HL-60/S4 (cell line): ENCODE measurements around the gene SPATA13.
"Not testable (repeated sequence)": the region's sequence is repeated elsewhere in the genome, so short reads cannot be mapped to it uniquely, and the experiment has no call there.

Experiments
- in situ Hi-C: fragments of 300-500 bp; cut with MboI; formaldehyde crosslinking; loops from 2 replicates; pipeline ENCODE4 v1.14.3; 2022; ENCODE audit warnings: low sequenced_read_pairs

The SPATA13 gene

DNA sequence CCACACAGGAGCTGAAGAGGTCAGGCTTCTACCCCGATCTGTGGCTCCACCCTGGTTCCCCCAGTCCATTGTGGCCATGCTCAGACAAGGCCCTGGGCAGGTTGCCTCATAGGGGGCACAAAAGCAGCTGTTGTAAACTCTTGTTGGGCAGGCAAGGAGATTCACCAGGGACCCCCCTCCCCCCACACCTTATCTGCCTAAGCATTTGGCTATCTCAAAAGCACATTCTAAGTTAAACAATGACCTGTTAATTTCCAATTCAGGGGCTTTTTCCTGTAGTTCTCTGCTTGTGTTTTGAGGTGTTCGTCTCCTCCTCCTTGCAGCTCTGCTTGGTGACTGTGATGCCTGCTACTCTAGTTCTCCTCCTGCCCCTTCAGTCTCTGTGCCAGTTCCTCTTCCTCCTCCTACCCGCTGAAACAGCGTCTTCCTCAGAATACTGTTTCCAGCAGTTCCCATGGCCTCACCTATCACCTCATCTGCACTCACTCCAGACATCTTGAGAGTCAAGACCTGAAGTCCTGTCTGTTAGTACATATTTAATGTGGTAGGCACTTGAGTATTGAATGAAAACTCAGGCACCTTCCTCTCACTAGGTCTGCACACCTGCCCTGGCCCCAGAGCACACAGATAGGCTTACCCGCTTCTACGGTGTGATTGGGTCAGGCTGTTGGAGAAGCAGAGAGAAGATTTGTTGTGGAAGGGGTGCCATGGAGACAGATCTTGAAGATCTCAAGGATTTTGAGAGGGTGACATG is 31.7 kb downstream of the SPATA13 start:
- in situ Hi-C loops, result no loop called here

DNA sequence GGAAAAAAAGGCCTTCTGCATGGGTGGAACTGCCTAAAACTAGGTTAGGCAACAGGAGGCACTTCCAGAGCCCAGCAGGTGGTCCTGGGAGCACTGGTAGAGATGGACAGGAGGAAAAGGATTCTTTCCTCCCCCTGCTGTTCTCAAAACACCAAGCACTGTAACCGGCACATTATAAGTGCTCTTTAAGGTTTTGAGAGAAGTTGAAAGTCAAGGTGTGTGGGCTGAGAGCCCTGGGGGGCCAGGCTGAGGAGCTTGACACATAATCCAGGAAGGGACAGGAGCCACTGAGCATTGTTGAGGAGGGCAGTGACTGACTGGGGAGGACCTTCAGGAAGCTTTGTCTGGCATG is 32.3 kb downstream of the SPATA13 start:
- in situ Hi-C loops, result no loop called here

DNA sequence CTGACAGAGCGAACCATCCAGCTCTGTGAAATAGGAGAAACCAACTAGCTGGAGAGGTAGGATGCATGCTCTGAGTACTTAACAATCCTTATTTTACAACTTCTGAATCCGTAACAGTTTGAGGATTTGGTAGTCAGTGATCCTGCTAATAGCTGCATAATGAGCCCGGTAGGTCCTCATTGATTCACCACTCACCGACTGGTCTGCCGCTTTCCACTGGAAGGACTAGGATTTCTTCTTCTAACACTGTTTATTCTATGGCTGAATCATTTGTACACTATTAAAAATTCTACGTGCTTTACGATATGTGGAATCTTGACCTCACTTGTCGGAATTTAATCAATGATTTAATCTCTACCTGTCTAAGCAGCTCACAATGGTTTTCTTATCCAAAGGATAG is 33.9 kb downstream of the SPATA13 start:
- in situ Hi-C loops, result no loop called here

DNA sequence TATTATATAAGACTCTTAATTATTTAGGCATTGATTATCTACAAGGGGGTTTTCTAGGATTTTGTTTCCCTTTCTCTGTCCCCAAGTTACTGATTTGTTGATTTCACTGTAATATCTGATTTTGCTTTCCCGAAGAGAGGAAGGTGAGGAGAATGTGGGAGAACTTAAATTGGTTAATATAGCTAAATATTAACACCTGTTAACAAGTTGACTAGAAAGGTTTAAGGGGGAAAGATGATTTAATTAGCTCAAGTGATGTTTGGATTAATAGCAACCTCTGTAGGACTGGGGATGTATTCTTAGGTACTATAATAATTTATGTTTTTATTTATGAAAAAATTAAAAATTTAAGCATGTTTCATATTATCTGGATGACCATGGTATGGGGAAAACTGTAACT is 35.1 kb downstream of the SPATA13 start:
- in situ Hi-C loops, result no loop called here

DNA sequence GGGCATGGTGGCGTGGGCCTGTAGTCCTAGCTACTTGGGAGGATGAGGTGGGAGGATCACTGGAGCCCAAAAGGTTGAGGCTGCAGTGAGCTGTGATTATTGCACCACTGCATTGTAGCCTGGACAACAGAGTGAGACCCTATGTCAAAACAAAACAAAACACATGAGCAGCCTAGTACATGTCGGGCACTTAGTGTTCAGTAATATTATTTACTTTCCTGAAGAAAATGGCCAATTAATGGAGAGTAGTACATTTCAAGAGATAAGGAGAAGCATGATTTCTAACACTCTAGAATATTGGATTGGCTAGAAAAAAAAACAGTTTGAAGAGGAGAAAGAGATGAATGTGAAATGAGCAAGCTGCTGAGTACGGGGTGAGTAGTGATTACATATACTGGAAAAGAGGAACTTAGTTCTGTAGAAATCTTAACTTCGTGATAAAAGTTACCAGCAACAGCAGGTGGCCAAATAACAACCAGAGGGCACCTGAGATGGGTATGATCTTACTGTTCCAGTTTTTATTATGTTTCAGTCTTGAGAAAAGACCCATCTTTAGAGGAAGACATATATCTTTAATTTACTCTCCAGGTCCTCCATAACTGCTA is 36.2 kb downstream of the SPATA13 start:
- in situ Hi-C loops, result no loop called here

DNA sequence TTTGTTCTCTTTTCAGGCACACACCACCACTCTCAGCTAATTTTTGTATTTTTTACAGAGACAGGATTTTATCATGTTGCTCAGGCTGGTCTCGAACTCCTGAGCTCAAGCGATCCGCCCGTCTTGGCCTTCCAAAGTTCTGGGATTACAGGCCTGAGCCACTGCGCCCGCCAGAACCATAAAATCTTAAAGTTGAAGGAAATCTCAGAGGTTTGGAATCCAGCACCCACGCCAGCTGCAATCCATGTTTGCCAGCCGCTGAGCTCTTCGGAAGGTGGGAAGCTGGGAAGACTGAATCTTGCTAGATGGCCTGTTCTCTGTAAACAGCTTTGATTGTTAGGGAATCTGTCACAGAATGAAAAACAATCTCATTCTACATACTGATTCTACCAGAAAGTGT is 38.5 kb downstream of the SPATA13 start:
- in situ Hi-C loops, result no loop called here

DNA sequence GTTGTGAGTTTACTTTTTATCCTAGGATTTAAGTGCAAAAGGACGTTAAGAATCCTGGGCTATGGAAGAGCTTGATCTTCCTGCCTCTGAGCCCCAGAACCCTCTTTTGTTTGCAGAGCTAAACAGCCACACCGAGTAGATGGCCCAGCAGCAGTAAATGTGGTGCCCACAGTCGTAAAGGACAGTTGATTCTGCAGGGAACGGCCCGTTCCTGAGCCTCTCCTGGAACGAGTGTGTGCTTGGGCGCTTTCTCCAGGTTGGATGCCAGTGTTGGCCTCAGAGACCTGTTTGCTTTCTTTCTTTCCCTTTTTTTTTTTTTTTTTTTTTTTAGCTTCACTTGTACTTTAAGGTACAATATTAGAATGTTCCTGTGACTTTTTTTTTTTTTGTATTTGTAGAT is 41.7 kb downstream of the SPATA13 start:
- in situ Hi-C loops, result no loop called here

DNA sequence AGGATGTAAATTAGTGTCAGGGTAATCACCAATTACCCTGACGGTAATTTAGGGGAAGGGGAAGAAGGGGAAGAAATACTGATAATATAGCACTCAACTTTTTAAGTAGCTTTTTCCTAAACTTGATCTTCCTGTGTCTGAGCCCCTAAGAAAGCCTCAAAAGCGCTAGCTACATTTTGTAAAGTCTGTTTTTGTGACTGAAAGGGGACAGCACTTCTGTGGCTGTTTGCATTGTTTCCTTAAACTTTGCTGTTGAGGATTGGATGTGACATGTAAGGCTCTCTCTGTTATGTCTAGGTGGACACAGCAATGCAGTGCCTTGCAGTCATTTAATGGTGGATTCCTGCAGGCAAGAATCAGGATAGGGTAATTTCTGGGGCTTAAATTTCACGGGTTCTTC is 42.8 kb downstream of the SPATA13 start:
- in situ Hi-C loops, result no loop called here

DNA sequence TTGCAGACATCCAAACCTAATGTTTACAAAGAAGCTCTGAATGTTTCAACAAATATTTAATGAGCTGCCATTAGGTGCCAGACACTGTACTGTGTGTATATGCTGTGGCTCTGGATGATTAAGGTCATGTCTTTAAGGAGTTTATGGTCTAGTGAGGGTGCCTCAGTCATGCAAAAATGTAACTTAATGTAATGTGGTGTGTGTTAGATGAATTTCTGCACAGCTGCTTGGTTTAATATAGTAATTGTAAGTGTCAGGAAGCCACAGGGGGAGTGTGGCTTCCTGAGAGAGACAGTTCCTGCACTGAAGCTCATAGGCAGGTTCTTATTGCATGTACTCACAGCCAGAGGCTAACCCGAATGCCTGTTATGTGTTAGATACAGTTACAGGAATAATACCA is 43.3 kb downstream of the SPATA13 start:
- in situ Hi-C loops, result no loop called here

DNA sequence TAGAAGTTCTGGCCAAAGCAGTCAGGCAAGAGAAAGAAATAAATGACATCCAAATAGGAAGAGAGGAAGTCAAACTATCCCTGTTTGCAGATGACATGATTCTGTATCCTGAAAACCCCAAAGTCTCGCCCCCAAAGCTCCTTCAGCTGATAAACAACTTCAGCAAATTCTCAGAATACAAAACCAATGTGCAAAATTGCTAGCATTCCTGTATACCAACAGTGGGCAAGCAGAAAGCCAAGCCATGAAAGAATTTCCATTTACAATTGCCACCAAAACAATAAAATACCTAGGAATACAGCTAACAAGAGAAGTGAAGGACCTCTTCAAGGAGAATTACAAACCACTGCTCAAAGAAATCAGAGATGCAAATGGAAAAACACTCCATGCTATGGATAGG is 44.6 kb downstream of the SPATA13 start:
- in situ Hi-C loops, result not testable (repeated sequence)

DNA sequence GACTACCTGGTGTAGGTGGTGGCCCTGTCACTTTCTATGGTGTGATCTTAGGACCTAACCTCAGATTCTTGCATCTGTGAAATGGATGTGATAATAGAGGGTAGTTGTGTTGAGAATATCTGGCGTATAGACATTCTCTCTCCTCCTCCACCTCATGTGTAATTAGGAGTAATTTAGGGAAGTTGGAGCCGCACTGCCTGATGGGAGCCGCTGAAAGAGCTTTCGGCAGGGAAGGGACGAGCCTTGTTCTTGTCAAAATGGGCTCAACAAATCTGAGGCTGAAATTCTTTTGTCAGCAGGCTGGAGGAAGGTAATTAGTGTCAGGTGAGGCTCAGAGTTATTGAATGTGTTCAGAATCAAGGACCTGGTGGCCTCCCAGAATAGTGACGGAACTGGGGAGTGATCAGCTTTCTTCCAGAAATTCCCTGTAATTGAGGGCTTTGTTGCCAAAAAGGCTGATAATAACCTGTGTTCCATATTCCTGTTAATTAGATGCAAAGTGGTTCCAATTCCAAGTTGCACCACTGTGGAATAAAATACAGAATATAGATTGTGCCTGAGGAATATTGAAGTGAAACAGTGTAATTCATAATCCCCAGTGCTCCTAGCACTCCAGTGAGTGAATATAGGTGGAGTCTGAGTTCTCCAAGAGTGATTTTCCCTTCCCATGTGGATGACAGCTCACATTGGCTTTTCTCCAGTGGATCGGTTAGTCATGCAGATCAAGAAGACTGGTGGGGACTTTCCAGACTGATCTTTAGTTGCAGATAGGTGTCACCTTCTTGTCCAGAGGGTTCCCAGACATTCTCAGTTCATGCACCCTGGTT is 47.5 kb downstream of the SPATA13 start:
- in situ Hi-C loops, result no loop called here

DNA sequence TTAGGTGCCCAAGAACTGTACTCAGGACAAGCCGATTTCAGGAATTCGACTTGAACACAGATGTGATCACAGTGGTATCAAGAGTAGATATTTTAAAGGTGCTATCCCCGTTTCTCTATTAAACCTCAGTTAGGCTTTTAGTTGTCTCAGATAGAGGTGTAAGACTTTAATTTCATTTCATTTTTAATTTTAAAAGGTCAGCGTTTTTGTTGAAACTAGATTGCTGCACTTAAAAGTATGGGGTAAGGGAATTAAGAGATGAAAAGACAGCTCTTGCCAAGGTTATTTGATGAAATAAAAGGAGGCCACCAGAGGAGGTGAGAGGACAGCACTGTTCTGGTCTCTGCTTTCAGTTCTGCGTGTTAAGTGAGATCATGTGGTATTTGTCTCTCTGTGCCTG is 48.6 kb downstream of the SPATA13 start:
- in situ Hi-C loops, result no loop called here

DNA sequence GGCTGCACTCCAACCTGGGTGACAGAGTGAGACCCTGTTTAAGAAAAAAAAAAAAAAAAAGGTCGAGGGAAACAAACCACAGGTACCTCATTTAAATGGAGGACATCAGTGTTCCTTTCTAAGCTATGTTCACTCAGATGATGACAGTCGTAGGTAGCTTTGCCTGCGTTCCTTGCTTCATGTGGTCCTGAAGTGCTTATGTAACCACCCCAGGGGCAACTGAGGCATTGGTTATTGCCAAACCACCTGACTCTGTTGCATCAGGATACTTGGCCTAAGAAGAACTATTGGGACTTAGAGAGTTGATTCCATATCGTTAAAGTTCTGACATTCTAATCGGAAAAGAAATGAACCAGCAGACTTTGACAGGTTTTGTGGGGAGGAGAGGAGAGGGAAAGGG is 51.7 kb downstream of the SPATA13 start:
- in situ Hi-C loops, result no loop called here

DNA sequence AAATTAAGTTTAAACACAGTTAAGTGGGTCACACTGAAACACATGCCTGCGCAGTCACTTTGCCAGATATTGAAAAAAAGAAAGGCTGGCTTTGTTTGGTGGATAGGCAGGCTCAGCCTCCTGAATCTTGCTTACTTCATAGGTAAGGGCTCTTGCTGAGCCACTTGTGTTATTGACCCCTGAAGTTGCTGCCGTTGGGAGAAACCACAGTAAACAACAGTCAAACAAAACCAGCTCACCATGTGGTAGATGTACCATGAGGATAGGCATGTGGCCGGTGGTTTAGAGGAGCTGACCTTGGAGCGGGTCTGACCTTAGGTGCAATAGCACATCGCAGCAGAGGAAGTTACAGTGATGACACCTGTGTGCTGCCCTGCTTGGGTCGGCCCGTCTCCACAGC is 52.2 kb downstream of the SPATA13 start:
- in situ Hi-C loops, result no loop called here

DNA sequence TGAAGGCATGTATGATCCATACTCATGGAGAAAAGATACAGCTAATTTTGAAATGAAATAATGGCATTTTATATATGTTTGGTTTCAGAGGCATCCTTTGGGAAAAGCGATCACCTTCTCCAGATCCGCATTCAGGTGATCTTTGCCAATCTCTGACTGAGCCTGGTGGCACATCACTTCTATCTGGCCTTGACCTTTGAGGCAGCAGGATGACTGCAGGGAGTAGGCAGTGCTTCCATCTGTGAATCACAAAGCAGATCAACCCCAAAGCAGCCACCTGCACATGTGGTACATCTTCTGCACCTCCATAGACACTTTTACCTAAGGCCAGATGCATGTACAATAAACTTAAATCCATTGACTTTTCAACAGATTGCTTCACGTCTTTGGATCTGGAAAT is 53.4 kb downstream of the SPATA13 start:
- in situ Hi-C loops, result no loop called here

DNA sequence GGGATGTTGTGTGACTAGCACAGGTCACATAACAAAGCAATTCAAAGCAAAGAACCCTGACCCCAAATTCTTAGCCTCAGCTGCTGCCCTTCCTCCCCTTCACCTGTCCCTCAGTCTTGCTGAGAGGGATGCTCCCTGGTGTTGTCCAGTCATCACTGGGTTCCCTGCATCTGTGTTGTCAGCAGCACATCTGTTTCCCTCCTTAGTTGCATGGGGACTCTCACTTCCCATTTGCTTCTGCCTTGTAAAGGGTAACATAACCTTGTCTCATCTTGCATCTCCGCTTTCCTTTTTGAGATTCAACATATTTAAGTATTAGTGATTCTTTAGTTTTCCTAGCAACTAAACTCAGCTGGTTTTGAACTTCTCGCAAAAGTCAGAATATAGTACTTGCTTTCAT is 54.0 kb downstream of the SPATA13 start:
- in situ Hi-C loops, result no loop called here

DNA sequence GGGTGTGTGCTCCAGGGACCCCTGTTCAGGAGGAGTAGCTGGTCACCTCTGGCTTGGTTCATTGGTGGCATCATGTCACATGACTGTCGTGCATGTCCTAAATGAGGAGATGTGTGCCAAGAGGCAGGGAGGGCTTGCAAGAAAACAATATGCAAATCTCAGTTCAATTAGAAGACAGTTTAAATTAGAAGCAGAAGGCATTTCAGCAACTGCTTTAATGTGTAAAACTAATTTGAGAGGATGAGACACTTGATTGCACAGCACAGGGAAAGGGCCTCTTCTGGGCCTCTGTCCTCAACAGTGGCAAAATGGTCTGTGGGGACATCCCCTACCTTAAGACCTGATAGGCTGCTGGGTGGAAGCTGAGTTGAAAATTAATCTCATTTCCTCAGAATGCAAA is 54.6 kb downstream of the SPATA13 start:
- in situ Hi-C loops, result no loop called here

DNA sequence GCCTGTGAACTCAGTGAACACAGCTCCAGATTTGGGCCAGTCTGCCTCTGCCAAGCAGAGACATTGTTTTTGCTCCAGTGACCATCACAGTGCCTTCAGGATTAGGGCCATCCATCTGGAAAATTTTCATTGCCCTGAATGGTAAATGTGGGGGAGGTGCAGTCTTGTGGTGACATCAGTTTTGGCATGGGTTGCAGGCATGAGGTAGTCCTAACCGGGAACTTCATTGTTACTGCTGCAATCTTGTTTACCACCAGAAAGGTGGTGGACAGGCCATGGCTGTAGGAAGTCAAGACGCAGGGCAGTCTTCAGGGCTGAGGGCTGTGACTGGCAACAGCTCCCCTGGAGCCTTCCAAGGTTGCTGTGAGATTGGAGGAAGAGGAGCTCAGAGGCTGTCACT is 55.2 kb downstream of the SPATA13 start:
- in situ Hi-C loops, result no loop called here

DNA sequence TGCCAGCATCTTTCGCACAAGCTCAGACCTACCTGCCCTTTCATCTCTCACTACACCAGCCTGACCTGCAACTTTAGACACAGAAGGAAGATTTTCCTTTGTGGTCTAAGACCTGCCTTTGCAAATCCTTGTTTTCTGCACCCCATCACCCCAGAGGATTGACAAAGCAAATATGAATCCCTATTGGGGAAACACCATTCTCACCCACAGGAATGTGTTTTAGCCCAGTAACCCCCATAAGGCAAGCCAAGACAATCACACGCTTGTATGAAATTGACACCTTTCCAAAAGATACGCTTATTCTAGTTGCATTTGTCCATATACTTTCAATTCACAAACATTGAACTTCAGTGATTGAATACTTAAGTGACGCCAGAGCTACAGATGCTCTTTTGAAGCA is 55.7 kb downstream of the SPATA13 start:
- in situ Hi-C loops, result no loop called here

DNA sequence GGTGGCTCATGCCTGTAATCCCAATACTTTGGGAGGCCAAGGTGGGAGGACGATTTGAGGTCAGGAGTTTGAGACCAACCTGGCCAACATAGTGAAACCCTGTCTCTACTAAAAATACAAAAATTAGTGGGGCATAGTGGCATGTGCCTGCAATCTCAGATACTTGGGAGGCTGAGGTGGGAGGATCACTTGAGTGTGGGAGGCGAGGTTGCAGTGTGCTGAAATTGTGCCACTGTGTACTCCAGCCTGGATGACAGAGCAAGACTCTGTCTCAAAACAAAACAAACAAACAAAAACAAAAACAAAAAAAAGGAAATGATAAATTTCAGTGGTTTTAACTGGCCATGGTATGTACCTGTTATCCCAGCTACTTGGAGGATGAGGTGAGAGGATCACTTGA is 56.3 kb downstream of the SPATA13 start:
- in situ Hi-C loops, result not testable (repeated sequence)

DNA sequence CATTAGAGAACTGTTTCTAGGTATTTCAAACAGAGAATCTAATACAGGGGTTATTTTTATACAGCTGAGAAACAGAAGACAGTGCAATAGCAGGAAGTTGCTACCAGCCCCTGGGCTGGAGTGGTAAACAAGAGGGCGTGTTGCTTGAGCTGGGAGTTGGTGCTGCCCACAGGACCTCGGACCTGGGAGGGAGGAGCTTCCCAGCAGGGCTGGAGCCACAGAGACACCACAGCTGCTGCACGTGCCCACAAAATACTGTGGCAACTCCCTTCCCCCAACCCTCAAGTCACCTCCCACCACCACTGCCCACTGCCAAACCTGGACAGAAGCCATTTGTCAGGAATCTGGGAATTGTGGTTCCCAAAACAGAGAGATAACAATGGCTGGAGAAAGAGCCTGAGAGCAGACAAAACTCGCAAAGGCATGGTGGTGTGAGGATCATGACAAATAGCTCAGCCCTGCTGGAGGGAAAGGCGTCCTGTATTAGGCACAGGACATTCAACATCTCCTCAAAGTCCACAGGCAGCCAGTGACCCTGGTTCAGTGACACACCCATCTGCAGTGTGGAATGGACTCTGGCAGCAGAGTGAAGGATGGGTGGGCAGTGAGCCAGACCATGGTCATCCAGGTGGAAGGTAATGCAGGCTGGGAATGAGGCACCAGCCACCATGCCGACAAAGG is 57.2 kb downstream of the SPATA13 start:
- in situ Hi-C loops, result no loop called here

DNA sequence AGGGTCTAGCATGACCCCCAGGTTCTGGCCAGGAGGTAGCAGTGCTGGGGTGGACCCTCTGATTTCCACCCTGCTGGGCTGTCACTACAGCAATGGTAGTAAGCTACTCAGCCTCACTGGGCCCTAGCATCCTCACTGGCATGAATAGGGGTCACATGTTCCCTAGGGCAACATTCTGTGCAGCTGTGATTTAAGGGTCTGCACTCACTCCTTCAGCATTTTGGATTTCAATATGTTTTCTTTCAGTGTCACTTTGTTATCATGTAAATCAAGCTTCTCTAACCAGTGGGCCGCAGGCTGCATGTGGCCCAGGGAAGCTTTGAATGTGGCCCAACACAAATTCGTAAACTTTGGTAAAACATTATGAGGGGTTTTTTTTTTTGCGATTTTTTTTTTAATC is 57.8 kb downstream of the SPATA13 start:
- in situ Hi-C loops, result no loop called here
